IMR-90 (cell line): ENCODE measurements around the gene ETS1. TPM values are rescaled to one million over a fixed set of nuclear protein-coding genes. Genes with fewer than 3 reads are reported as not detected.

Source experiments
- ATAC-seq: fragments of 200-7000 bp; cut with Tn5 transposase; 2 replicates; pipeline ENCODE4 v1.9.1; 2020; ENCODE audit warnings: low read depth, mild to moderate bottlenecking, moderate library complexity
- BruUV-seq: library from RNA; stranded (reverse); fragments of 400-500 nt; replicated peaks from 2 replicates; lab custom pipeline; 2021; lab: Mats Ljungman, UMichigan
- CTCF ChIA-PET: fragments of 300-600 bp; formaldehyde crosslinking; extraction: SDS; loops from one replicate; lab custom pipeline; 2021; ENCODE audit warnings: antibody characterized with exemption; lab: Yijun Ruan, JAX
- POLR2A ChIA-PET: fragments of 300-600 bp; sonication (Branson Sonifier 250); formaldehyde crosslinking; loops from one replicate; lab custom pipeline; 2022; ENCODE audit warnings: antibody characterized with exemption; ENCODE audit not compliant: unreplicated experiment; lab: Charles Lee
- DNase-seq: peaks from one replicate; pipeline ENCODE4 v3.0.0; 2013
- H2AFZ ChIP-seq: replicated peaks from 2 replicates; pipeline ENCODE3; 2013; ENCODE audit warnings: low read length, mild to moderate bottlenecking; ENCODE audit not compliant: poor library complexity
- H2AK5ac ChIP-seq: 2 replicates; pipeline ENCODE4 v1.6.1; 2013; ENCODE audit warnings: low read depth, low read length, inconsistent platforms
- H2AK9ac ChIP-seq: replicated peaks from 2 replicates; pipeline ENCODE3; 2013; ENCODE audit warnings: mild to moderate bottlenecking, low read depth, low read length, moderate library complexity; ENCODE audit not compliant: poor library complexity
- H2BK120ac ChIP-seq: 2 replicates; pipeline ENCODE4 v1.6.1; 2013; ENCODE audit warnings: low read depth, low read length, inconsistent platforms
- H2BK15ac ChIP-seq: 3 replicates; pipeline ENCODE4 v1.6.1; 2013; ENCODE audit warnings: low read depth, low read length, inconsistent platforms
- H2BK20ac ChIP-seq: 2 replicates; pipeline ENCODE4 v1.6.1; 2013; ENCODE audit warnings: low read depth, mild to moderate bottlenecking, inconsistent platforms, low read length, moderate library complexity
- H2BK5ac ChIP-seq: 2 replicates; pipeline ENCODE4 v1.6.1; 2013; ENCODE audit warnings: mild to moderate bottlenecking, low read depth, low read length, inconsistent platforms; ENCODE audit not compliant: poor library complexity, severe bottlenecking
- H3K14ac ChIP-seq: replicated peaks from 2 replicates; pipeline ENCODE4 v1.6.1; 2013; ENCODE audit warnings: low read depth, low read length, inconsistent platforms
- H3K18ac ChIP-seq: 2 replicates; pipeline ENCODE4 v1.6.1; 2013; ENCODE audit warnings: low read depth, low read length, control low read depth
- H3K23ac ChIP-seq: 2 replicates; pipeline ENCODE4 v1.6.1; 2013; ENCODE audit warnings: low read depth, low read length, inconsistent platforms
- H3K27ac ChIP-seq: 2 replicates; pipeline ENCODE4 v1.5.1; 2013; ENCODE audit warnings: mild to moderate bottlenecking, control low read depth, low read length; ENCODE audit not compliant: insufficient read depth
- H3K27me3 ChIP-seq: 2 replicates; pipeline ENCODE4 v1.6.1; 2013; ENCODE audit warnings: low read length; ENCODE audit not compliant: control insufficient read depth, insufficient read depth
- H3K36me3 ChIP-seq: 2 replicates; pipeline ENCODE4 v1.6.1; 2013; ENCODE audit warnings: low read length, mixed read lengths; ENCODE audit not compliant: control insufficient read depth, insufficient read depth
- H3K4ac ChIP-seq: 2 replicates; pipeline ENCODE4 v1.6.1; 2013; ENCODE audit warnings: low read depth, low read length, inconsistent platforms
- H3K4me1 ChIP-seq: 2 replicates; pipeline ENCODE4 v1.6.1; 2013; ENCODE audit warnings: low read length, mixed read lengths; ENCODE audit not compliant: control insufficient read depth, insufficient read depth
- H3K4me2 ChIP-seq: 2 replicates; pipeline ENCODE4 v1.6.1; 2013; ENCODE audit warnings: low read depth, mild to moderate bottlenecking, control low read depth, low read length, moderate library complexity
- H3K4me3 ChIP-seq: 2 replicates; pipeline ENCODE4 v1.5.1; 2013; ENCODE audit warnings: low read depth, mild to moderate bottlenecking, control low read depth, low read length, moderate library complexity; ENCODE audit not compliant: insufficient read depth
- H3K56ac ChIP-seq: 2 replicates; pipeline ENCODE4 v1.6.1; 2013; ENCODE audit warnings: low read length, inconsistent platforms; ENCODE audit not compliant: insufficient read depth; ENCODE audit errors: extremely low read depth
- H3K79me1 ChIP-seq, 2 experiments: 2 replicates each; pipeline ENCODE4 v1.6.1; 2013; ENCODE audit warnings: low read length in 2 of 2, inconsistent platforms in 1 of 2, low read depth in 1 of 2
- H3K9ac ChIP-seq: 2 replicates; pipeline ENCODE4 v1.6.1; 2013; ENCODE audit warnings: low read depth, low read length, control low read depth
- H3K9me1 ChIP-seq: 2 replicates; pipeline ENCODE4 v1.6.1; 2013; ENCODE audit warnings: low read length, inconsistent platforms; ENCODE audit not compliant: insufficient read depth
- H3K9me3 ChIP-seq: 2 replicates; pipeline ENCODE4 v1.6.1; 2013; ENCODE audit warnings: low read length; ENCODE audit not compliant: control insufficient read depth, insufficient read depth
- H4K20me1 ChIP-seq: 2 replicates; pipeline ENCODE4 v1.6.1; 2013; ENCODE audit warnings: low read length, inconsistent platforms; ENCODE audit not compliant: insufficient read depth
- H4K5ac ChIP-seq: 2 replicates; pipeline ENCODE4 v1.6.1; 2013; ENCODE audit warnings: mild to moderate bottlenecking, low read depth, low read length, control low read depth
- H4K8ac ChIP-seq, 2 experiments: 2 replicates each; pipeline ENCODE4 v1.6.1; 2013; ENCODE audit warnings: low read depth in 2 of 2, low read length in 2 of 2, control low read depth in 1 of 2, inconsistent platforms in 1 of 2
- H4K91ac ChIP-seq: 2 replicates; pipeline ENCODE4 v1.6.1; 2013; ENCODE audit warnings: low read depth, low read length, inconsistent platforms; ENCODE audit not compliant: insufficient read depth
- BHLHE40 ChIP-seq: fragments of 150-350 bp; IDR thresholded peaks from 2 replicates; pipeline ENCODE4 v1.6.1; 2016; ENCODE audit warnings: mild to moderate bottlenecking, low read depth, low read length
- CEBPB ChIP-seq: IDR thresholded peaks from 2 replicates; pipeline ENCODE4 v1.6.1; 2012; ENCODE audit warnings: low read depth, low read length, improper control_type of control experiment
- CHD1 ChIP-seq: IDR thresholded peaks from 2 replicates; pipeline ENCODE4 v1.6.1; 2012; ENCODE audit warnings: low read depth, low read length, improper control_type of control experiment
- CTCF ChIP-seq: conservative IDR thresholded peaks from 2 replicates; pipeline ENCODE4 v1.5.1; 2012; ENCODE audit warnings: mild to moderate bottlenecking, low read depth, low read length, improper control_type of control experiment
- ELK1 ChIP-seq: fragments of 150-350 bp; IDR thresholded peaks from 2 replicates; pipeline ENCODE4 v1.6.1; 2016; ENCODE audit warnings: low read depth, mild to moderate bottlenecking, low read length, moderate library complexity, borderline replicate concordance
- FOS ChIP-seq: fragments of 150-350 bp; IDR thresholded peaks from 2 replicates; pipeline ENCODE4 v1.6.1; 2016; ENCODE audit warnings: low read depth, low read length
- MAFK ChIP-seq: IDR thresholded peaks from 2 replicates; pipeline ENCODE4 v1.6.1; 2012; ENCODE audit warnings: low read depth, low read length, improper control_type of control experiment
- MAZ ChIP-seq: IDR thresholded peaks from 2 replicates; pipeline ENCODE4 v1.6.1; 2012; ENCODE audit warnings: low read depth, mild to moderate bottlenecking, low read length, improper control_type of control experiment, moderate library complexity, borderline replicate concordance
- MXI1 ChIP-seq: IDR thresholded peaks from 2 replicates; pipeline ENCODE4 v1.6.1; 2012; ENCODE audit warnings: low read depth, mild to moderate bottlenecking, low read length, moderate library complexity, borderline replicate concordance
- NFE2L2 ChIP-seq: fragments of 150-350 bp; IDR thresholded peaks from 2 replicates; pipeline ENCODE4 v1.6.1; 2016; ENCODE audit warnings: low read depth, mild to moderate bottlenecking, low read length
- POLR2A ChIP-seq: IDR thresholded peaks from 2 replicates; pipeline ENCODE4 v1.6.1; 2012; ENCODE audit warnings: mild to moderate bottlenecking, low read depth, low read length
- RAD21 ChIP-seq: IDR thresholded peaks from 2 replicates; pipeline ENCODE4 v1.6.1; 2012; ENCODE audit warnings: low read length, improper control_type of control experiment
- RCOR1 ChIP-seq: IDR thresholded peaks from 2 replicates; pipeline ENCODE4 v1.6.1; 2012; ENCODE audit warnings: mild to moderate bottlenecking, low read length, improper control_type of control experiment; ENCODE audit not compliant: insufficient replicate concordance
- RFX5 ChIP-seq: IDR thresholded peaks from 2 replicates; pipeline ENCODE4 v1.8.0; 2012; ENCODE audit warnings: low read depth, mild to moderate bottlenecking, low read length, moderate library complexity
- SMC3 ChIP-seq: fragments of 150-350 bp; IDR thresholded peaks from 2 replicates; pipeline ENCODE4 v1.6.1; 2016; ENCODE audit warnings: low read depth, mild to moderate bottlenecking, antibody characterized with exemption, low read length, moderate library complexity
- USF2 ChIP-seq: fragments of 150-350 bp; IDR thresholded peaks from 2 replicates; pipeline ENCODE4 v1.6.1; 2017; ENCODE audit warnings: mild to moderate bottlenecking, antibody characterized with exemption, low read length, low read depth
- WGBS, 2 experiments: methylation state at CpG; one replicate each; pipeline versions ENCODE4 v1.1.5 to v1.1.7; 2013; ENCODE audit warnings: missing lambda C conversion rate in 2 of 2; ENCODE audit not compliant: insufficient read length in 1 of 2; ENCODE audit errors: extremely low coverage in 2 of 2; 5-methylcytosine and 5-hydroxymethylcytosine counted together
- dilution Hi-C: fragments of 300-500 bp; cut with HindIII; formaldehyde crosslinking; loops from one replicate; pipeline ENCODE4 v1.14.3; 2018; ENCODE audit warnings: low sequenced_read_pairs; ENCODE audit not compliant: unreplicated experiment
- in situ Hi-C: fragments of 300-500 bp; cut with MboI; formaldehyde crosslinking; loops from 3 replicates; pipeline ENCODE4 v1.14.3; 2019; ENCODE audit warnings: low sequenced_read_pairs, inconsistent platforms, mixed read lengths
- intact Hi-C: fragments of 100-400 bp; cut with micrococcal nuclease; formaldehyde crosslinking; loops from 2 replicates; pipeline ENCODE4 v1.10.0; 2022
- polyA plus RNA-seq, 3 experiments: library from polyadenylated mRNA; depleted of rRNA; stranded (reverse); fragments of >200 nt; gene quantifications; 2 replicates each; pipeline ENCODE4 v1.2.3, GENCODE V29; 2012; ENCODE audit warnings: low replicate concordance in 1 of 3
- total RNA-seq: library from RNA; depleted of rRNA; stranded (reverse); fragments of >200 nt; gene quantifications from 2 replicates; pipeline ENCODE4 v1.2.3, GENCODE V29; 2012

The ETS1 gene
- total and polyA plus RNA-seq, 2 of the 4 experiments (the other 2 are of a cell fraction): 41.2 to 56.3 TPM

GRCh38 chr11:128498721-128499245 lies 88.6 kb downstream of the ETS1 start:
- Histone ChIP-seq H2BK15ac (no peak overlapping the region), H3K23ac (peak overlapping the region; percentile 69), H3K79me1 (peaks cover 12 to 83% of the 10 kb centered on the region in 2 experiments), H2AFZ (no peak overlapping the region), H2BK5ac (peak overlapping the region; percentile 71), H3K4me3 (no peak overlapping the region), H3K18ac (no peak overlapping the region), H4K91ac (no peak overlapping the region; the same call in 1 of the 2 replicates), H2AK5ac (no peak overlapping the region), H4K8ac (0 out of 4 replicates have a peak overlapping the region, but pooled peaks of 1 of the 2 experiments have one; percentile 8), H3K9me3 (no peaks in the 10 kb centered on the region), H3K4me2 (no peak overlapping the region; the same call in 1 of the 2 replicates), H3K9ac (no peak overlapping the region), H3K27me3 (no peaks in the 10 kb centered on the region), H3K56ac (no peak overlapping the region), H3K14ac (0 out of 2 replicates have a peak overlapping the region, but pooled peaks have one; percentile 10), H4K5ac (no peak overlapping the region), H2AK9ac (peak overlapping the region; percentile 4), H2BK20ac (no peak overlapping the region), H3K4me1 (peaks cover 43% of the 10 kb centered on the region), H3K4ac (no peak overlapping the region), H3K36me3 (no peaks in the 10 kb centered on the region), H3K9me1 (peaks cover 40% of the 10 kb centered on the region), H2BK120ac (no peak overlapping the region), H3K27ac (no peak overlapping the region), H4K20me1 (peaks cover 79% of the 10 kb centered on the region)
- ChIA-PET POLR2A (no interaction called here), CTCF (no interaction called here)
- ATAC-seq: no peak
- WGBS, 2 experiments: 25% methylated on average over 1 of the region's 2 CpGs; no CpG with 5 or more reads in 1 of the 2 experiments
- TF ChIP-seq CEBPB: no peak
- no peak for TF ChIP-seq MXI1
- TF ChIP-seq USF2: no peak
- no peak for TF ChIP-seq FOS
- TF ChIP-seq RAD21: no peak
- TF ChIP-seq CTCF: no peak
- TF ChIP-seq BHLHE40: no peak
- TF ChIP-seq MAFK: no peak
- no peak for TF ChIP-seq ELK1
- TF ChIP-seq POLR2A: no peak
- TF ChIP-seq NFE2L2: no peak
- no peak for TF ChIP-seq RFX5
- TF ChIP-seq CHD1: no peak
- TF ChIP-seq MAZ: no peak
- no peak for TF ChIP-seq RCOR1
- no peak for TF ChIP-seq SMC3
- intact Hi-C loops (no loop called here), in situ Hi-C loops (no loop called here), dilution Hi-C loops (no loop called here)
- DNase-seq: peak; percentile 67
- no TSS peak for BruUV-seq
